HG02623 (cell line): ENCODE data around the gene DIP2C.
"Not testable (repeated sequence)": the region's sequence is repeated elsewhere in the genome, so short reads cannot be mapped to it uniquely, and the experiment has no call there.

Experiments used
- ATAC-seq: cut with Tn5 transposase; IDR thresholded peaks from one replicate; pipeline ENCODE4 v1.9.1; 2021; ENCODE audit warnings: moderate library complexity; ENCODE audit not compliant: unreplicated experiment

The DIP2C gene

GRCh38 chr10:489330-489729 lies 200.1 kb downstream of the DIP2C start:
- ATAC-seq = no peak

- no peak for ATAC-seq
These were observed 200.6 kb downstream of the DIP2C start for GRCh38 chr10:488933-489215.

- no peak for ATAC-seq
These were observed 201.2 kb downstream of the DIP2C start for GRCh38 chr10:488081-488932.

- ATAC-seq = no peak
These were observed 202.7 kb downstream of the DIP2C start for GRCh38 chr10:486666-487322.

- ATAC-seq = no peak
These were observed 203.3 kb downstream of the DIP2C start for GRCh38 chr10:486206-486605.

GRCh38 chr10:485776-486175 lies 203.7 kb downstream of the DIP2C start:
- ATAC-seq = no peak

GRCh38 chr10:484925-485661 lies 204.4 kb downstream of the DIP2C start:
- ATAC-seq = peak; percentile 56

GRCh38 chr10:484441-484924 lies 205.0 kb downstream of the DIP2C start:
- ATAC-seq = peak; percentile 38

- ATAC-seq = no peak
These were observed 206.2 kb downstream of the DIP2C start for GRCh38 chr10:483261-483660.

- ATAC-seq = no peak
These were observed 206.6 kb downstream of the DIP2C start for GRCh38 chr10:482848-483247.

- no peak for ATAC-seq
These were observed 207.4 kb downstream of the DIP2C start for GRCh38 chr10:482051-482501.

- no peak for ATAC-seq
These were observed 207.8 kb downstream of the DIP2C start for GRCh38 chr10:481628-482027.

- no peak for ATAC-seq
These were observed 208.4 kb downstream of the DIP2C start for GRCh38 chr10:480928-481552.

GRCh38 chr10:480498-480927 lies 209.0 kb downstream of the DIP2C start:
- ATAC-seq = no peak

GRCh38 chr10:479706-480497 lies 209.6 kb downstream of the DIP2C start:
- not testable (repeated sequence) for ATAC-seq

- no peak for ATAC-seq
These were observed 210.8 kb downstream of the DIP2C start for GRCh38 chr10:478471-479245.

- ATAC-seq = no peak
These were observed 211.8 kb downstream of the DIP2C start for GRCh38 chr10:477620-478019.

GRCh38 chr10:476455-476780 lies 213.1 kb downstream of the DIP2C start:
- no peak for ATAC-seq

GRCh38 chr10:475709-476454 lies 213.6 kb downstream of the DIP2C start:
- ATAC-seq = no peak
